DOHH2 (cell line): ENCODE measurements around the gene GPSM3.

Source experiments
- CTCF ChIP-seq: fragments of 200-600 bp; sonication (generic); IDR thresholded peaks from one replicate; pipeline ENCODE4 v1.5.1; 2014; ENCODE audit warnings: antibody characterized with exemption, mild to moderate bottlenecking, low read depth, low read length; ENCODE audit not compliant: poor library complexity, severe bottlenecking
- EZH2phosphoT487 ChIP-seq: fragments of 200-600 bp; sonication (generic); IDR thresholded peaks from 2 replicates; pipeline ENCODE4 v1.6.1; 2017; ENCODE audit warnings: borderline replicate concordance, mild to moderate bottlenecking, antibody characterized with exemption, low read length, moderate library complexity, mixed read lengths

GRCh38 chr6:32203426-32204267 is 11.2 kb upstream of the GPSM3 start:
- TF ChIP-seq CTCF (no peak), EZH2phosphoT487 (no peak)
